GM12878 (cell line): ENCODE measurements around the gene ZFP1. TPM values are rescaled to one million over a fixed set of nuclear protein-coding genes. Genes with fewer than 3 reads are reported as not detected.

Experiments used
- ATF7 ChIP-seq: fragments of 450-650 bp; IDR thresholded peaks from 2 replicates; pipeline ENCODE4 v1.6.1; 2016; ENCODE audit warnings: low read depth, mild to moderate bottlenecking
- CBX3 ChIP-seq: fragments of 200-600 bp; sonication (generic); IDR thresholded peaks from 2 replicates; pipeline ENCODE4 v1.6.1; 2016; ENCODE audit warnings: low read depth, borderline replicate concordance
- CEBPB ChIP-seq, 2 experiments: fragments of 150-350 bp in 1 of 2; IDR thresholded peaks; 2 replicates each; pipeline ENCODE4 v1.6.1; 2012 to 2014; ENCODE audit warnings: low read depth in 2 of 2, low read length in 2 of 2, borderline replicate concordance in 1 of 2, inconsistent platforms in 1 of 2
- MEF2B ChIP-seq: fragments of 450-650 bp; IDR thresholded peaks from 2 replicates; pipeline ENCODE4 v1.6.1; 2018; ENCODE audit warnings: mild to moderate bottlenecking, moderate library complexity; ENCODE audit not compliant: partially characterized antibody, poor library complexity, severe bottlenecking
- MYC ChIP-seq: IDR thresholded peaks from 2 replicates; pipeline ENCODE4 v1.6.1; 2011; ENCODE audit warnings: mild to moderate bottlenecking, low read length, moderate library complexity, inconsistent platforms; ENCODE audit not compliant: insufficient read depth, insufficient replicate concordance, insufficient read length, severe bottlenecking
- NFXL1 ChIP-seq: fragments of 450-650 bp; IDR thresholded peaks from 2 replicates; pipeline ENCODE4 v1.6.1; 2017; ENCODE audit warnings: antibody characterized with exemption, mild to moderate bottlenecking, borderline replicate concordance
- NFYB ChIP-seq: IDR thresholded peaks from 2 replicates; pipeline ENCODE4 v1.6.1; 2011; ENCODE audit warnings: low read depth, mild to moderate bottlenecking, low read length, improper control_type of control experiment, moderate library complexity; ENCODE audit not compliant: insufficient read depth
- NR2F1 ChIP-seq: fragments of 450-650 bp; conservative IDR thresholded peaks from 2 replicates; pipeline ENCODE4 v1.6.1; 2017; ENCODE audit warnings: mild to moderate bottlenecking
- POLR2AphosphoS2 ChIP-seq: IDR thresholded peaks from 2 replicates; pipeline ENCODE4 v1.6.1; 2011; ENCODE audit warnings: low read depth, mild to moderate bottlenecking, low read length, improper control_type of control experiment, moderate library complexity
- POLR2AphosphoS5 ChIP-seq: IDR thresholded peaks from 2 replicates; pipeline ENCODE4 v1.6.1; 2011; ENCODE audit warnings: mild to moderate bottlenecking, low read length, inconsistent platforms
- RAD21 ChIP-seq: IDR thresholded peaks from 2 replicates; pipeline ENCODE4 v1.6.1; 2011; ENCODE audit warnings: mild to moderate bottlenecking, low read depth, low read length, moderate library complexity; ENCODE audit not compliant: insufficient read depth
- RAD51 ChIP-seq: fragments of 450-650 bp; IDR thresholded peaks from 2 replicates; pipeline ENCODE4 v1.6.1; 2016; ENCODE audit warnings: moderate library complexity, mild to moderate bottlenecking, inconsistent platforms
- RB1 ChIP-seq: fragments of 450-650 bp; formaldehyde crosslinking; IDR thresholded peaks from 2 replicates; pipeline ENCODE4 v1.6.1; 2017; ENCODE audit warnings: mild to moderate bottlenecking, borderline replicate concordance
- RELA ChIP-seq: fragments of 450-650 bp; IDR thresholded peaks from 2 replicates; pipeline ENCODE4 v1.8.0; 2014; ENCODE audit warnings: borderline replicate concordance; ENCODE audit not compliant: partially characterized antibody
- SMARCA5 ChIP-seq: fragments of 450-650 bp; IDR thresholded peaks from 2 replicates; pipeline ENCODE4 v1.6.1; 2017; ENCODE audit warnings: mild to moderate bottlenecking
- SMC3 ChIP-seq: IDR thresholded peaks from 2 replicates; pipeline ENCODE4 v1.6.1; 2011; ENCODE audit warnings: low read length, improper control_type of control experiment, borderline replicate concordance
- STAT3 ChIP-seq: IDR thresholded peaks from 2 replicates; pipeline ENCODE4 v1.6.1; 2011; ENCODE audit warnings: low read depth, low read length, improper control_type of control experiment
- TBL1XR1 ChIP-seq: IDR thresholded peaks from 2 replicates; pipeline ENCODE4 v1.6.1; 2012; ENCODE audit warnings: low read depth, low read length, improper control_type of control experiment
- ZNF207 ChIP-seq: fragments of 450-650 bp; IDR thresholded peaks from 2 replicates; pipeline ENCODE4 v1.6.1; 2014; ENCODE audit warnings: antibody characterized with exemption, mild to moderate bottlenecking, borderline replicate concordance
- ZSCAN29 ChIP-seq: fragments of 450-650 bp; IDR thresholded peaks from 2 replicates; pipeline ENCODE4 v1.6.1; 2017; ENCODE audit warnings: mild to moderate bottlenecking, moderate library complexity
- ZZZ3 ChIP-seq: IDR thresholded peaks from 2 replicates; pipeline ENCODE4 v1.6.1; 2011; ENCODE audit warnings: low read depth; ENCODE audit not compliant: control insufficient read depth, insufficient read length
- polyA plus RNA-seq, 11 experiments: library from polyadenylated mRNA; depleted of rRNA in 4 of 11; unstranded in 6 of 11; stranded (reverse) in 5 of 11; fragments of >200 nt; fragmentation: Nextera tagmentation in 4 of 11; fragmentation: Illumina TruSeq in 1 of 11; extraction: Ambion mirVana in 4 of 11; extraction: Trizol in 1 of 11; gene quantifications; 1 replicate in 1 of 11; 2 replicates in 10 of 11; pipeline versions ENCODE4 v1.2.1 to v1.2.3, GENCODE V29; 2011 to 2016; ENCODE audit warnings: inconsistent platforms in 2 of 11, missing spikeins in 2 of 11, low read depth in 1 of 11
- total RNA-seq, 4 experiments: library from RNA; depleted of rRNA in 3 of 4; stranded (reverse); fragments of >200 nt in 3 of 4; fragmentation: Illumina TruSeq in 1 of 4; extraction: Trizol in 1 of 4; gene quantifications; 2 replicates each; pipeline versions ENCODE4 v1.2.1 to v1.2.3, GENCODE V29; 2013 to 2021
- TF ChIP-seq, protein P1 (sequence below): fragments of 450-650 bp; IDR thresholded peaks from 2 replicates; pipeline ENCODE4 v1.6.1; 2017; ENCODE audit warnings: borderline replicate concordance
- TF ChIP-seq, protein P2 (sequence below): IDR thresholded peaks from 2 replicates; pipeline ENCODE4 v1.6.1; 2012; ENCODE audit warnings: low read length, inconsistent platforms
- TF ChIP-seq, protein P3 (sequence below): fragments of 450-650 bp; IDR thresholded peaks from 2 replicates; pipeline ENCODE4 v1.6.1; 2017; ENCODE audit warnings: mild to moderate bottlenecking, moderate library complexity
- TF ChIP-seq, protein P4 (sequence below): IDR thresholded peaks from 2 replicates; pipeline ENCODE4 v1.6.1; 2012; ENCODE audit warnings: low read depth, low read length, improper control_type of control experiment

Gene ZFP1
- total and polyA plus RNA-seq, 10 of the 15 experiments (the other 5 are each of a cell fraction or from before 2014, with no cell fraction given), result 3.5 to 17.6 (median 14.7) TPM

DNA sequence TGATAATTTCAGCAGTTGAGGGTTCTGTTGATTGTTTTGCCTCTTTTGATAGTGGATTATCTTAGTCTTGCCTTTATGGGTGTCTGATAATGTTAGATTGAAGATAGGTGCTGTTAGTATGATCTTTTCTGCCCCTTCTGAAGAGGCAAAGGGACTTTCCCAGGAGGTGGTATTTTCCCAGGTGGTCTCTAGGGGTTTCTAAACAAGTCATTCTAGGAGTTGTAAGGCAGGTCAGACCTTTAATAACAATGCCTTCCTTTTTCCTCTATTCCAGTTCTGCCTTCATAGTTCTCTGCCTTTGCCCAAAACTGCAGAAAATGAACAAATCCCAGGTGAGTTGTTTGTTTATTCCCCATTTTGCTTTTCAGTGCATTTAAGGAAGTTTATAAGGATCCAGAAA, 4.3 kb downstream of the ZFP1 start (continued):
- no peak for TF ChIP-seq POLR2AphosphoS2
- peak; percentile 92 for TF ChIP-seq MEF2B
- TF ChIP-seq, protein P1, sequence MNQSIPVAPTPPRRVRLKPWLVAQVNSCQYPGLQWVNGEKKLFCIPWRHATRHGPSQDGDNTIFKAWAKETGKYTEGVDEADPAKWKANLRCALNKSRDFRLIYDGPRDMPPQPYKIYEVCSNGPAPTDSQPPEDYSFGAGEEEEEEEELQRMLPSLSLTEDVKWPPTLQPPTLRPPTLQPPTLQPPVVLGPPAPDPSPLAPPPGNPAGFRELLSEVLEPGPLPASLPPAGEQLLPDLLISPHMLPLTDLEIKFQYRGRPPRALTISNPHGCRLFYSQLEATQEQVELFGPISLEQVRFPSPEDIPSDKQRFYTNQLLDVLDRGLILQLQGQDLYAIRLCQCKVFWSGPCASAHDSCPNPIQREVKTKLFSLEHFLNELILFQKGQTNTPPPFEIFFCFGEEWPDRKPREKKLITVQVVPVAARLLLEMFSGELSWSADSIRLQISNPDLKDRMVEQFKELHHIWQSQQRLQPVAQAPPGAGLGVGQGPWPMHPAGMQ, result no peak
- no peak for TF ChIP-seq RAD51
- no peak for TF ChIP-seq CEBPB (IDR thresholded peaks at IDR 0.05; ENCODE audit: borderline replicate concordance in 1 of 2, low read depth in 2 of 2, low read length in 2 of 2)
- no peak for TF ChIP-seq SMARCA5
- no peak for TF ChIP-seq CBX3
- no peak for TF ChIP-seq ZNF207
- TF ChIP-seq ZSCAN29, result no peak
- no peak for TF ChIP-seq POLR2AphosphoS5
- TF ChIP-seq NFXL1, result no peak
- no peak for TF ChIP-seq NFYB
- peak; percentile 95 for TF ChIP-seq RELA
- TF ChIP-seq TBL1XR1, result no peak
- TF ChIP-seq, protein P2, sequence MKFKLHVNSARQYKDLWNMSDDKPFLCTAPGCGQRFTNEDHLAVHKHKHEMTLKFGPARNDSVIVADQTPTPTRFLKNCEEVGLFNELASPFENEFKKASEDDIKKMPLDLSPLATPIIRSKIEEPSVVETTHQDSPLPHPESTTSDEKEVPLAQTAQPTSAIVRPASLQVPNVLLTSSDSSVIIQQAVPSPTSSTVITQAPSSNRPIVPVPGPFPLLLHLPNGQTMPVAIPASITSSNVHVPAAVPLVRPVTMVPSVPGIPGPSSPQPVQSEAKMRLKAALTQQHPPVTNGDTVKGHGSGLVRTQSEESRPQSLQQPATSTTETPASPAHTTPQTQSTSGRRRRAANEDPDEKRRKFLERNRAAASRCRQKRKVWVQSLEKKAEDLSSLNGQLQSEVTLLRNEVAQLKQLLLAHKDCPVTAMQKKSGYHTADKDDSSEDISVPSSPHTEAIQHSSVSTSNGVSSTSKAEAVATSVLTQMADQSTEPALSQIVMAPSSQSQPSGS, result peak; percentile 45
- TF ChIP-seq NR2F1, result no peak
- TF ChIP-seq STAT3, result no peak
- TF ChIP-seq ZZZ3, result no peak
- no peak for TF ChIP-seq MYC
- TF ChIP-seq, protein P3, sequence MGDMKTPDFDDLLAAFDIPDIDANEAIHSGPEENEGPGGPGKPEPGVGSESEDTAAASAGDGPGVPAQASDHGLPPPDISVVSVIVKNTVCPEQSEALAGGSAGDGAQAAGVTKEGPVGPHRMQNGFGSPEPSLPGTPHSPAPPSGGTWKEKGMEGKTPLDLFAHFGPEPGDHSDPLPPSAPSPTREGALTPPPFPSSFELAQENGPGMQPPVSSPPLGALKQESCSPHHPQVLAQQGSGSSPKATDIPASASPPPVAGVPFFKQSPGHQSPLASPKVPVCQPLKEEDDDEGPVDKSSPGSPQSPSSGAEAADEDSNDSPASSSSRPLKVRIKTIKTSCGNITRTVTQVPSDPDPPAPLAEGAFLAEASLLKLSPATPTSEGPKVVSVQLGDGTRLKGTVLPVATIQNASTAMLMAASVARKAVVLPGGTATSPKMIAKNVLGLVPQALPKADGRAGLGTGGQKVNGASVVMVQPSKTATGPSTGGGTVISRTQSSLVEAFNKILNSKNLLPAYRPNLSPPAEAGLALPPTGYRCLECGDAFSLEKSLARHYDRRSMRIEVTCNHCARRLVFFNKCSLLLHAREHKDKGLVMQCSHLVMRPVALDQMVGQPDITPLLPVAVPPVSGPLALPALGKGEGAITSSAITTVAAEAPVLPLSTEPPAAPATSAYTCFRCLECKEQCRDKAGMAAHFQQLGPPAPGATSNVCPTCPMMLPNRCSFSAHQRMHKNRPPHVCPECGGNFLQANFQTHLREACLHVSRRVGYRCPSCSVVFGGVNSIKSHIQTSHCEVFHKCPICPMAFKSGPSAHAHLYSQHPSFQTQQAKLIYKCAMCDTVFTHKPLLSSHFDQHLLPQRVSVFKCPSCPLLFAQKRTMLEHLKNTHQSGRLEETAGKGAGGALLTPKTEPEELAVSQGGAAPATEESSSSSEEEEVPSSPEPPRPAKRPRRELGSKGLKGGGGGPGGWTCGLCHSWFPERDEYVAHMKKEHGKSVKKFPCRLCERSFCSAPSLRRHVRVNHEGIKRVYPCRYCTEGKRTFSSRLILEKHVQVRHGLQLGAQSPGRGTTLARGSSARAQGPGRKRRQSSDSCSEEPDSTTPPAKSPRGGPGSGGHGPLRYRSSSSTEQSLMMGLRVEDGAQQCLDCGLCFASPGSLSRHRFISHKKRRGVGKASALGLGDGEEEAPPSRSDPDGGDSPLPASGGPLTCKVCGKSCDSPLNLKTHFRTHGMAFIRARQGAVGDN, result no peak
- no peak for TF ChIP-seq RAD21
- no peak for TF ChIP-seq SMC3
- no peak for TF ChIP-seq ATF7
- TF ChIP-seq, protein P4, sequence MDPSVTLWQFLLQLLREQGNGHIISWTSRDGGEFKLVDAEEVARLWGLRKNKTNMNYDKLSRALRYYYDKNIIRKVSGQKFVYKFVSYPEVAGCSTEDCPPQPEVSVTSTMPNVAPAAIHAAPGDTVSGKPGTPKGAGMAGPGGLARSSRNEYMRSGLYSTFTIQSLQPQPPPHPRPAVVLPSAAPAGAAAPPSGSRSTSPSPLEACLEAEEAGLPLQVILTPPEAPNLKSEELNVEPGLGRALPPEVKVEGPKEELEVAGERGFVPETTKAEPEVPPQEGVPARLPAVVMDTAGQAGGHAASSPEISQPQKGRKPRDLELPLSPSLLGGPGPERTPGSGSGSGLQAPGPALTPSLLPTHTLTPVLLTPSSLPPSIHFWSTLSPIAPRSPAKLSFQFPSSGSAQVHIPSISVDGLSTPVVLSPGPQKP, result no peak
- no peak for TF ChIP-seq RB1
